WTC11 (cell line): ENCODE measurements around the gene MAP1B. TPM values are rescaled to one million over a fixed set of nuclear protein-coding genes. Genes with fewer than 3 reads are reported as not detected.

Experiments
- ATAC-seq: fragments of 200-7000 bp; cut with Tn5 transposase; 2 replicates; pipeline ENCODE4 v1.10.0; 2021; ENCODE audit warnings: mild to moderate bottlenecking, moderate library complexity
- Bru-seq: library from RNA; stranded (reverse); fragments of 400-500 nt; gene quantifications from one replicate; lab custom pipeline; 2021; lab: Mats Ljungman, UMichigan
- CTCF ChIA-PET: fragments of 300-600 bp; sonication (Branson Sonifier 250); formaldehyde crosslinking; loops from one replicate; lab custom pipeline; 2021; ENCODE audit warnings: antibody characterized with exemption; lab: Charles Lee
- POLR2A ChIA-PET: fragments of 350-600 bp; sonication (Branson Sonifier 250); formaldehyde crosslinking; loops from one replicate; lab custom pipeline; 2021; ENCODE audit warnings: antibody characterized with exemption; lab: Charles Lee
- DNase-seq: peaks from one replicate; pipeline ENCODE4 v3.0.0; 2021; ENCODE audit warnings: low spot score
- H3K27ac Mint-ChIP-seq: 2 replicates; pipeline ENCODE4 v1.8.0; 2021; ENCODE audit warnings: mixed read lengths
- H3K27me3 Mint-ChIP-seq: 2 replicates; pipeline ENCODE4 v1.8.0; 2021; ENCODE audit warnings: low read depth, mild to moderate bottlenecking, moderate library complexity, mixed read lengths
- H3K36me3 Mint-ChIP-seq: 2 replicates; pipeline ENCODE4 v1.8.0; 2021; ENCODE audit warnings: mixed read lengths
- H3K4me1 Mint-ChIP-seq: 2 replicates; pipeline ENCODE4 v1.8.0; 2022; ENCODE audit warnings: mixed read lengths
- H3K4me3 Mint-ChIP-seq: 2 replicates; pipeline ENCODE4 v1.8.0; 2021; ENCODE audit warnings: mild to moderate bottlenecking, moderate library complexity, mixed read lengths
- H3K9me3 Mint-ChIP-seq: 2 replicates; pipeline ENCODE4 v1.8.0; 2021; ENCODE audit warnings: mixed read lengths
- ARID4B ChIP-seq: sonication (generic); formaldehyde crosslinking; IDR thresholded peaks from 2 replicates; pipeline ENCODE4 v1.8.0; 2023; ENCODE audit warnings: missing genetic modification reagents, mild to moderate bottlenecking, borderline replicate concordance
- ATF1 ChIP-seq: sonication (generic); formaldehyde crosslinking; IDR thresholded peaks from 2 replicates; pipeline ENCODE4 v1.8.1; 2023; ENCODE audit warnings: mild to moderate bottlenecking, moderate library complexity, missing genetic modification reagents
- CBFB ChIP-seq: sonication (generic); formaldehyde crosslinking; IDR thresholded peaks from 2 replicates; pipeline ENCODE4 v1.8.1; 2022; ENCODE audit warnings: mild to moderate bottlenecking, low read depth, missing genetic modification reagents
- CREB1 ChIP-seq: sonication (generic); formaldehyde crosslinking; IDR thresholded peaks from 2 replicates; pipeline ENCODE4 v1.8.0; 2023; ENCODE audit warnings: mild to moderate bottlenecking, missing genetic modification reagents
- ETV6 ChIP-seq: sonication (generic); formaldehyde crosslinking; IDR thresholded peaks from 2 replicates; pipeline ENCODE4 v1.8.1; 2022; ENCODE audit warnings: mild to moderate bottlenecking, missing genetic modification reagents
- FOXJ3 ChIP-seq: sonication (generic); formaldehyde crosslinking; IDR thresholded peaks from 2 replicates; pipeline ENCODE4 v1.9.0; 2021; ENCODE audit warnings: missing genetic modification reagents, mild to moderate bottlenecking, borderline replicate concordance
- GABPB1 ChIP-seq: sonication (generic); formaldehyde crosslinking; IDR thresholded peaks from 2 replicates; pipeline ENCODE4 v1.8.1; 2023; ENCODE audit warnings: mild to moderate bottlenecking, missing genetic modification reagents
- GRHL2 ChIP-seq: fragments of 250-450 bp; sonication (Bioruptor Pico); IDR thresholded peaks from 2 replicates; pipeline ENCODE4 v1.8.0; 2022; ENCODE audit warnings: mild to moderate bottlenecking, moderate library complexity; ENCODE audit not compliant: insufficient replicate concordance, severe bottlenecking
- KAT7 ChIP-seq: sonication (generic); formaldehyde crosslinking; IDR thresholded peaks from 2 replicates; pipeline ENCODE4 v1.8.1; 2023; ENCODE audit warnings: missing genetic modification reagents, mild to moderate bottlenecking, borderline replicate concordance
- MLX ChIP-seq: sonication (generic); formaldehyde crosslinking; IDR thresholded peaks from 2 replicates; pipeline ENCODE4 v1.8.1; 2023; ENCODE audit warnings: mild to moderate bottlenecking, missing genetic modification reagents, moderate library complexity
- MYBL2 ChIP-seq: sonication (generic); formaldehyde crosslinking; IDR thresholded peaks from 2 replicates; pipeline ENCODE4 v1.8.1; 2023; ENCODE audit warnings: mild to moderate bottlenecking, moderate library complexity, missing genetic modification reagents
- NFATC4 ChIP-seq: fragments of 250-450 bp; sonication (Bioruptor Pico); IDR thresholded peaks from 2 replicates; pipeline ENCODE4 v1.9.0; 2021; ENCODE audit warnings: mild to moderate bottlenecking
- PRDM15 ChIP-seq: sonication (generic); formaldehyde crosslinking; IDR thresholded peaks from 2 replicates; pipeline ENCODE4 v1.8.0; 2022; ENCODE audit warnings: missing genetic modification reagents
- PREB ChIP-seq: sonication (generic); formaldehyde crosslinking; IDR thresholded peaks from 2 replicates; pipeline ENCODE4 v1.8.1; 2022; ENCODE audit warnings: mild to moderate bottlenecking, missing genetic modification reagents, moderate library complexity, borderline replicate concordance
- ZBTB43 ChIP-seq: sonication (generic); formaldehyde crosslinking; IDR thresholded peaks from 2 replicates; pipeline ENCODE4 v1.8.1; 2023; ENCODE audit warnings: mild to moderate bottlenecking, missing genetic modification reagents
- ZNF121 ChIP-seq: sonication (generic); formaldehyde crosslinking; IDR thresholded peaks from 2 replicates; pipeline ENCODE4 v1.8.0; 2023; ENCODE audit warnings: missing genetic modification reagents
- ZNF138 ChIP-seq: sonication (generic); formaldehyde crosslinking; conservative IDR thresholded peaks from 2 replicates; pipeline ENCODE4 v1.8.1; 2022; ENCODE audit warnings: mild to moderate bottlenecking, moderate library complexity, missing genetic modification reagents
- ZNF232 ChIP-seq: sonication (generic); formaldehyde crosslinking; IDR thresholded peaks from 2 replicates; pipeline ENCODE4 v1.8.0; 2022; ENCODE audit warnings: mild to moderate bottlenecking, missing genetic modification reagents
- ZNF532 ChIP-seq: fragments of 250-450 bp; sonication (Bioruptor Pico); IDR thresholded peaks from 2 replicates; pipeline ENCODE4 v1.9.0; 2021; ENCODE audit warnings: mild to moderate bottlenecking, borderline replicate concordance
- long read RNA-seq, 3 experiments: library from RNA in 1 of 3; library from capped mRNA in 1 of 3; library from polyadenylated mRNA in 1 of 3; unstranded in 2 of 3; stranded (forward) in 1 of 3; transcript quantifications; one replicate each; pipeline ENCODE4 v2.0.0, GENCODE V29; 2021
- total RNA-seq: library from RNA; stranded (reverse); gene quantifications from 3 replicates; pipeline ENCODE4 v1.2.3, GENCODE V29; 2021

MAP1B gene
- total RNA-seq (65.4 to 95.0 TPM (median 65.7 TPM) in 3 replicates), Bru-seq, nascent RNA (percentile 84 among the genes with signal in this experiment)
- long read RNA-seq, experiment 1, full-length matches to known transcripts: 11 of 89 reads
- long read RNA-seq, experiment 1, partial matches to known transcripts: 75 of 89 reads
- long read RNA-seq, experiment 1, other reads (novel, unspliced or antisense): 3 of 89 reads
- long read RNA-seq, experiment 2, full-length matches to known transcripts: 1 of 63 reads
- long read RNA-seq, experiment 2, partial matches to known transcripts: 8 of 63 reads
- long read RNA-seq, experiment 2, other reads (novel, unspliced or antisense): 54 of 63 reads
- long read RNA-seq, experiment 3, partial matches to known transcripts: 40 of 47 reads
- long read RNA-seq, experiment 3, other reads (novel, unspliced or antisense): 6 of 47 reads

GRCh38 chr5:72107131-72107900, at the start of gene MAP1B:
Gene MAP1B, plus strand, starts transcription at chr5:72107475. Its CDS starts 57 bp downstream, at chr5:72107532.
- ChIA-PET POLR2A (interaction anchor here (0.6 to 1.7 kb wide), 10 partner anchors 13 to 353 kb away, joined by 3 to 7 read pairs (median 4); no protein-coding TSS in a partner anchor), CTCF (no interaction called here)
- no peaks in the 10 kb centered on the region for H3K36me3 Mint-ChIP-seq
- no peaks in the 10 kb centered on the region for H3K27me3 Mint-ChIP-seq
- DNase-seq (peak; percentile 87), ATAC-seq (peak; percentile 76)
- peak within 1 kb of the TSS; percentile 89 for H3K4me3 Mint-ChIP-seq
- H3K27ac Mint-ChIP-seq: peak within 1 kb of the TSS; percentile 97
- H3K9me3 Mint-ChIP-seq: peaks cover 8% of the 10 kb centered on the region
- peaks cover 35% of the 10 kb centered on the region for H3K4me1 Mint-ChIP-seq
- TF ChIP-seq ZNF532 (CRISPR knock-in tag): no peak
- TF ChIP-seq ZBTB43: no peak
- no peak for TF ChIP-seq PREB (CRISPR knock-in tag)
- TF ChIP-seq ZNF138 (CRISPR knock-in tag): no peak
- peak; percentile 82; the same call in 1 of the 2 replicates for TF ChIP-seq ETV6 (CRISPR knock-in tag)
- TF ChIP-seq ARID4B (CRISPR knock-in tag): 0 out of 2 replicates have a peak, but pooled peaks have one; percentile 48
- TF ChIP-seq CBFB: no peak
- 0 out of 2 replicates have a peak, but pooled peaks have one; percentile 63 for TF ChIP-seq ZNF232
- no peak for TF ChIP-seq ZNF121 (CRISPR knock-in tag)
- TF ChIP-seq MLX: no peak
- TF ChIP-seq MYBL2: no peak; the same call in 1 of the 2 replicates
- no peak for TF ChIP-seq ATF1 (CRISPR knock-in tag)
- no peak for TF ChIP-seq CREB1 (CRISPR knock-in tag)
- no peak for TF ChIP-seq PRDM15 (CRISPR knock-in tag)
- 0 out of 2 replicates have a peak, but pooled peaks have one; percentile 46 for TF ChIP-seq KAT7
- TF ChIP-seq FOXJ3: no peak
- no peak for TF ChIP-seq GRHL2 (CRISPR knock-in tag)
- TF ChIP-seq NFATC4: no peak
- TF ChIP-seq GABPB1 (CRISPR knock-in tag): peak; percentile 73; the same call in 1 of the 2 replicates
